ENCODE results near the gene FETUB.
A peak's percentile ranks its signal among the peaks of the same experiment; 100 is the strongest.
"Not testable (repeated sequence)": the region's sequence is repeated elsewhere in the genome, so short reads cannot be mapped to it uniquely, and the experiment has no call there.

FETUB gene

DNA sequence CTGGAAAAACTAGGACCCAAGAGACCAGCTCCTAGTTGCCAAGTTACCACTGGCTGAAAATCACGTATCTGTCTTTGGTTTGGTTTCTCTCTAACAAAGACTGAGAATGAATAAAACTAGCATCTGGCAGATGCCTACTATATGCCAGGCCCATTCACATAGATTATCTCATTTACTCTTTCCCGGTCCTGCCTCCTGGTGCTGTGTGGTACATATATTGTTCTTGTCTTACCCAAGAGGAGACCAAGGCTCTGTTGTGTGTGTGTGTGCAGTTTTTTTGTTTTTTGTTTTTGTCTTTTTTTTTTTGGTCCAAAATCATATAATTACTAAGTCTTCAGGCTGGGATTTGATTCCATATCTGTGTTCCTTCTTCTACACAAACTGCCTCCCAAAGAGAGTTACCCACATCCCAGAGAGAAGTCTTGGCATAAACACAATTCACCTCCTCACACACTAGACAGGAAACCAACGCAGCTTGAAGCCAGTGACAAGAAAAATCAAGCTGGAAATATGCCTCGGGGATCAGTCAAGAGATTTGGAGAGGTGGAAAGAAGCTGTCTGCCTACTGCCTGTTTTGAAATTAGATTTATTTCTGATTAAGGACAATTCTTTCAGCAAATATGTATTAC, 26.4 kb upstream of the FETUB start:
- FAIRE-seq: no peak

DNA sequence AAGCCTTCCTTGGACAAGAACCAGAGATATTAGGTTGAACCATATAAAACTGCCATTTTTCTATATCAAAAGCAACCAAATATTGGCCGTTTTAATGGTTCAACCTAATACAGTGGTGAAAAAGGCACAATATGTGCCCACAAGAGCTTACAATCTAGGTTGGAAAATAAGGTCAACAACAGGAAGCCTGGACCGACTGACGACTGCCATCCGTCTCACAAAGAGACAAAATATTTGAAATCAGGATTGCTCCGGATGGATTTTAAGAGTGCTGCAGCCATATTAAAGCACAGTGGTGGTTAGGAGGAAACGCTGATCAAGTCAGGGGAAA, 26.0 kb upstream of the FETUB start:
- FAIRE-seq: no peak

DNA sequence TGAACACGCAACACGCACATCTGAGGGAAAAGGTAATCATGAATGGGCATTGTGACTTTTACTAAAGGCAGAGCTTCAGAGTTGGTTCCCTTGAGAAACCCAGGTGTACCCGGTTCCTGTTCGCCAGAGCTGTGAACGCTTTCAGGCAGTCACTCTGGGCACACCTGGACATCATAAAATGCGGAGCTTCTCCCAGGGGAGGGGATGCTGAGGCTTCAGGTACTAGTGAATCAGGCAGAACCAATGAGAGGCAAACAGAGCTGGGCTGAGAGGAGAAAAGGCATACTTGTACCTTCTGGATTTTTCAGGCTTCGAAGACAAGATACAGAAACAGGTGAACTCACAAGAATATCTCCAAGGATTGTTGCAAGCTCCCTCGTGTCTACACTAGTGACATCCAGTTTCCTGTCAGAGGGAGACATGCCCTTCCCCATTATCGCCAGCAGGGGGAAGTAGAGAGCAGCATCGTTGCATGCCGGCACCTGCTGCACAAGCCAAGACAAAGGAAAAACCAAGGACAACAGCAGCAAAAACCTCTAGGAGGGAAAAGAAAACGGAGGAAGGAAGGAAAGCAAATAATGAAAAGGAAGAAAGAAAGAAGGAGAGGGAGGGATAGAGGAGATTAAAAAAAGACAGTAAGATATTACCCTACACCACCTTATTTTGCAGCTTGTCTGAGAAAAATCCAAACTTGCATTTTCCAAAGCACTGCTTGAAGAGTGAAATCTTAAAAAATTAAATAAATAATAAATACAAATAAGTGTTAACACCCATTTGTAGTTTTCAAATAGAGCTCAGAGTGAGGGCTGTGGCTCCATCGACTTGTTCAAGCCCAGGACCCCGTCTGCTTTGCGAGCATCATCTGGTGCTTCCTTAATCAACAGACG, 25.4 kb upstream of the FETUB start:
- peak; percentile 83 for FAIRE-seq

DNA sequence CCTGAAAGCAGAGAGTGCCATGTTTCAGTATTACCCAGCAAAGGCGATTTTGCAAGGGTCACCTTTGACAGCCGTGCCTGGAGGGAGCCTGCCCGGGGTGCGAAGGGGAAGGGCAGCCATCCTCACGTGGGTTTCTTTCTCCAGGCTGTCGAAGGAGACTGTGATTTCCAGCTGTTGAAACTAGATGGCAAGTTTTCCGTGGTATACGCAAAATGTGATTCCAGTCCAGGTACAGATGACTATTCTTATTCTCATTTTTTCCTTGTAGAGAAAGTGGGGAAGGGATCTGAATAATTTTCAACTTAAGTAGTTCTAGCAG, 23.9 kb upstream of the FETUB start:
- FAIRE-seq: no peak

DNA sequence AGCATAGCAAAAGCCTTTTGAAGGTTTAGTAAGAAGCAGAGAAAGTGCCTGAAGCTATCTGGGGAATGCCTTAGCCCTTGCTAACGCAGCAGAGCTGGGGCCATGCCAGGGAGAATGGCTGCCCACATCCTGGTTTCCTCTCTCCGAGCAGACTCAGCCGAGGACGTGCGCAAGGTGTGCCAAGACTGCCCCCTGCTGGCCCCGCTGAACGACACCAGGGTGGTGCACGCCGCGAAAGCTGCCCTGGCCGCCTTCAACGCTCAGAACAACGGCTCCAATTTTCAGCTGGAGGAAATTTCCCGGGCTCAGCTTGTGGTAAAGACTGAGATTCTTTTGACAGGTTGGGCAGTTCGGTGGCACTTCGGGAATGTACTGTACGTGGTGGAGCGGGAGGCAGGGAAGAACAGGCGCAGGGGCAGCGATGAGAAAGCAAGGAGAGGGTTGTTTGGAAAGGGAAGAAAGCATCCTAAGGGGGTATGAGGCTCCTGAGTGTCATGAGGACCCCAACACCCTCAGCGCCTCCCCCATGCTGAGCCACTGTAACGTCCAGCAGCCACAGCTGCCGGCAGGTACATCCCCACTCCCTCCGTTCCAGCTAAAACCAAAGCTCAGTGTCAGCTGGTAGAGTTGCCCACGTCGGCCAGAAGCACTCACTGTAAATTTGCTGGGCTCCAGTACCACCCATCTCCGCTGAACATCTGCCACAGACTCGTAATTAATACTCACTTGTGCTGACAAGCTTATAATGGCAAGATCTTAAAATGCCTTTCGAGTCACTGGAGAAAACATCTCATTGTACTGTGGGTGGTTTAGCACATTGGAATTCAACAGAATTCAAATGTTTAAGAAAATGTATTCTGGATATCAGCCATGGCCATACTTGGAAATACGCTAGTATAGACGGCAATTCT, 22.9 kb upstream of the FETUB start:
- FAIRE-seq: peak; percentile 57

DNA sequence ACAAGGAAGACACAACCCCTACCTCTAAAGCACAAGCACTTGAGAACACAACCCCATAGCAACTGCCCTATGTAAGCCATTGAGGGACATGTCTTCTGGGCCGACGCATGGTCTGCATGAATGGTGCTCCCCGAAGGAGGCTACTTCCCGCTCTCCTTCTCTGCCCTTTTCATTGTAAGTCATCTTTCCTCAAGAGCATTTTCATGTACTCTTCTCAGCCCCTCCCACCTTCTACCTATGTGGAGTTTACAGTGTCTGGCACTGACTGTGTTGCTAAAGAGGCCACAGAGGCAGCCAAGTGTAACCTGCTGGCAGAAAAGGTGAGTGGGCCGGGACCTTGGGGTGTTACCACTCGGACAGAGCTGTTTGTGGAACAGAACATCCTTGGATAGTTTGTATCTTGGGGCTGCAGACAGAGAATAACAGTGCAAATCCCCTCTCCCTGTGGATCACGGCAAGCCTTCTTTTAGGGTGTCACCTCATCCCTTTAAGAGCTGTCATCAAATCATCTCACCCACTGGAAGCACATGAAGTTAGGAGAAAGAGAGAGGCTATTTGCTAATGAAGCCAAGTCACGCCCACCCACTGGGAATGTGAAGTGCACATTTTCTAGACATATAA, 21.8 kb upstream of the FETUB start:
- no peak for FAIRE-seq

DNA sequence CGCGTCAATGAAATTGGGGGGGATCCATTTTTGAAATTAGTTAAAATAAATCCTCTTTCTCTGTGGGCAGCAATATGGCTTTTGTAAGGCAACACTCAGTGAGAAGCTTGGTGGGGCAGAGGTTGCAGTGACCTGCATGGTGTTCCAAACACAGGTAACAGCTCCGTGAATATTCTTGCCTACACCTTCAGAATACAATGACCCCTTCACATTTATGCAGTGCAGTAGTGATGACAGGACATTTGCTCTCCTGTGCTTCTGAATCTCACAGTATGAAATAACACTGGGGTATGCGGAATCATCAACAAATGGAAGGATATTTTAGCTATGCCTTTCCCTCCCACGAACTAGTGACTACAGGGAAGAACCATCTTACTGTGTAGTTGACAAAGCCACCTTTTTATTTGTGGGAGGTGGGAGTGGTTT, 20.4 kb upstream of the FETUB start:
- no peak for FAIRE-seq

DNA sequence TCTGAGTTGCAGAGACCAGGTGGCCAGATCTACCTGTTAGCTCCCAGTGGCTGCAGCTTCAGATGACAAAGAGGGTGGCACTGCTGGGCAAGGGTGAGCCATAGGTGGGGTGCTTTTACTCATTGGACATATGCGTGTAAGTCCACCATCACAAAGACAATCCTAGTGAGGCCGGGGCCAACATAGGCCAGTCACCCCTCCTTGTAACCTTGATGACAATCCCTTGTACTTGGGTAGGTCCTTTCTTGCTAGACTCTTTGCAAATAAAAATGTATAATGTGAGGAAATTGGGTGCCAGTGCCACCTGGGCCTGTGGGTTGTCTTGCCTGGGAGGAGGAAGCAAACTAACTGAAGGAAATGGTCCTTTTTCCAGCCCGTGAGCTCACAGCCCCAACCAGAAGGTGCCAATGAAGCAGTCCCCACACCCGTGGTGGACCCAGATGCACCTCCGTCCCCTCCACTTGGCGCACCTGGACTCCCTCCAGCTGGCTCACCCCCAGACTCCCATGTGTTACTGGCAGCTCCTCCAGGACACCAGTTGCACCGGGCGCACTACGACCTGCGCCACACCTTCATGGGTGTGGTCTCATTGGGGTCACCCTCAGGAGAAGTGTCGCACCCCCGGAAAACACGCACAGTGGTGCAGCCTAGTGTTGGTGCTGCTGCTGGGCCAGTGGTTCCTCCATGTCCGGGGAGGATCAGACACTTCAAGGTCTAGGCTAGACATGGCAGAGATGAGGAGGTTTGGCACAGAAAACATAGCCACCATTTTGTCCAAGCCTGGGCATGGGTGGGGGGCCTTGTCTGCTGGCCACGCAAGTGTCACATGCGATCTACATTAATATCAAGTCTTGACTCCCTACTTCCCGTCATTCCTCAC, 19.7 kb upstream of the FETUB start:
- FAIRE-seq: no peak

DNA sequence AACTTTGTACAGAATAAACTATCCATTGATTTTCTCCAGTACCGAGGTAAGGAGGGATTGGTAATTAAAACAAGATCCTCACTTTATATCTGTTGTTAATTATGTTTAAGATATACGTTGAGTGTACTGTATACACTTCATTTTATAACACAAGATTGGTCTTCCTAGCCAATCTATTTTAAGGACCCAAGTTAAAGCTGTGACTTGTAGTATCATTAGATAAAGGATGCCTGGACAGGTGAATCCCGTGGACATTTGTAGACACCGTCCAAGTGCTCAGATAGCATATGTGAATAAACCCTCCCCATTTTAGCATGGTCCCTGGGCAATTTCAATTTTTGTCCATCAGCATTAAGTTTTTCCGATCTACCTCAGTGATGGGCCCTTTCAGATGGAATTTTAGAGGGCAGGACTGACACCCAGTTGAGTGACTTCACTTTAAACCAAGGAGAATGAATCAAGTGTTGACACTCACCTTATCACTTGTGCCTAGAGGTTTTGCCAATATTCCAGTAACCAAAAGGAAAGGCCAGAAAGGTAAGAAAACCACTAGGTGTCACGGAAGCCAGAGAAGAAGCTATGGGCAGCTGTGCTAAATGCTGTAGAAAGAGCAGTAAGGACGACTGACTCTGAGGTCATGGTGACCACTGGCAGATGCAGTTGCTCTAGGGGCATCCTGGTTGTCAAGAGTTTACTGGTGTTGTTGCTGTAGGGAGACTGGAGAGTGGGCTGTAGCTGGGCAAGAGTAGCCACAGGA, 18.1 kb upstream of the FETUB start:
- no peak for FAIRE-seq

DNA sequence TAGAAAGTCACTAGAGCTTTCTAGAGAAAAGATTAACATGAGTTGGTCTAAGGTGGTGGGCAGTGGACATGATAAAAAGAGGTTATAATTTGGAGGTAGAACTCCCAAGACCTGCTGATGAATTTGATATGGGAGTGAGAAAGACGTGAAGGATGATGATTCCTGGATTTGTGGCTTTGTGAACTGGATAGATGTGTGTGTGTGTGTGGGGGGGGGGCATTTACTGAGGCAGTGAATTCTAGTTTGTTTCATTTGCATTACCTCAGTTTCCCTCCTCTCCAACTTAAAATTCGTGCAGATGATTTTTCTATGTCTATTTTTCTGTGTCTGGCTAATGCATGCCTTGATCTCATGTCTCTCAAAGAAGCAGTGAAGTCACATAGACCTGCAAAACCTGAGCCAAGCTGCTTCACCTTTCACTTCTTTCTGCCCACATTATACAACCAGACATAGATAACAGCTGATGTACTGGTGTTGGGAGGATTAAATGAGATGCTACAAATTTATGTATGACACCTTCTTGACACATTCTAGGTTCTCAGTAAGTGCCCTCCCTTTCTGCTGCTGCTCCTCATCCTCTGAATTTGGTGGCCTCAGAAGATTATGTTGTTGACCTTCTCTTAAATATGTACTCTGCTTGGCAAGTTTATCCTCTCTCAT, 17.4 kb upstream of the FETUB start:
- no peak for FAIRE-seq

DNA sequence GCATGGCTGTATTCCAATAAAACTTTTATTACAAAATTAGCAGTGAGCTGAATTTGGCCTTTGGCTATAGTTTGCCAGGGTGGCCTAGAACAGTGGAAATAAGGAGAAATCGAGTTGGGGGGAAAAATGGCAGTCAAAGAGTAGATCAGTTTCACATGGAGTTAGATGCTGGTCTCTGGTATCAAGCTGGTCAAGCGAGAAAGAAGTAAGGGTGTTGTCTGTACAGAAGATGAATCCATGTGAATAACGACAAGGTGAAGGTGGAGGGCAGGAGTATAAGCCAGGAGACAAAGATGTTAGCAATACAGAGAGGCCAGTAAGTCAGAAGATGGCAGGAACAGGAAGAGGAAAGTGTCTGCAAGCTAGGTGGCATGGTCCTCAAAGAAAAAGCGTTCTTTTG, 15.6 kb upstream of the FETUB start:
- no peak for FAIRE-seq

DNA sequence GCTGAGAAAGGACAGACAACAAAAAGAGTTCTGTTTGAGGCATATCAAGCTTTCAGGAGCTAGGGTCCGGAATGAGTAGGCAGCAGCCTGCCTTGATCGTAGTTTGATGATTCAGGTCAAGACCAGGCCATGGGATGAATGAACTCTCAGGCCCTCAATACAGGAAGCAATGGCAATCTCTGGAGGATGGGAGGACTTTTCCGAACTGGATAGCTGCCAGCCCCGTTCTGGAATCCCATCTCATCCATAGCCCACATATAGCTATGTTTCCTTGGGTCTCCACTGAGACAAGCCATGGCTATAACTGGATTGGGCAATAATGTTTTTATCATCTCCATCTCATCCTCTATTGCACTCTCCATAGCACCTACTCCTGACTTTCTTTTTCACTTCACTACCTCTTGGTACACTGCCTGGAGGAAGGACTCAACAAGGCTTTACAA, 14.6 kb upstream of the FETUB start:
- FAIRE-seq: no peak

DNA sequence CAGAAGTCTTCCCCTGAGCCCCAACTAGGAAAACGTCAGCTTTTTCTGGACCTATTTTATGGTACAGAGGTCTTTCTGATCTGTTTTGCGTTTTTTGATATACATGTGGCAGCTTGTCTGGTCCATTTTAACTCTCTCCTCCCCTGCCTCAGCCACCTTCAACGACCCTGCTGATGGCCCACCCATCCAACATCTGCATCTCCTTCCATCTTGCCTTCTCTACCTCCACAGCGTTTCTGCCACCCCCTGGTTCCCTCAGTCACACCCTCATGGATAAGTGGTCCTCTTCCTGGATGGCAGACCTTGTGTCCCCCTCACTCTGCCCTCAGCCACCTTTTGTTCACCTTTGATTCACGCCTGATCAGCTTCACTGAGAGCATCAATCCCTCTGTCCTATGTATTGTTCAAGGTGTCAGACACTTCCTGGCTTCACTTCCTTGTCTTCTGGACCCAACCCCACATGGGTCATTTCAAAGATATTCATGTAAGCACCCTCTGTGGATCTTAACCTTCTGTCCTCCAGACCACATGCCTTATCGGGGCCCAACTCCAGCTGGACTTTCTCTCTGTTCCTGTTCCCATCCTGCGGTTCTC, 13.8 kb upstream of the FETUB start:
- FAIRE-seq: no peak

DNA sequence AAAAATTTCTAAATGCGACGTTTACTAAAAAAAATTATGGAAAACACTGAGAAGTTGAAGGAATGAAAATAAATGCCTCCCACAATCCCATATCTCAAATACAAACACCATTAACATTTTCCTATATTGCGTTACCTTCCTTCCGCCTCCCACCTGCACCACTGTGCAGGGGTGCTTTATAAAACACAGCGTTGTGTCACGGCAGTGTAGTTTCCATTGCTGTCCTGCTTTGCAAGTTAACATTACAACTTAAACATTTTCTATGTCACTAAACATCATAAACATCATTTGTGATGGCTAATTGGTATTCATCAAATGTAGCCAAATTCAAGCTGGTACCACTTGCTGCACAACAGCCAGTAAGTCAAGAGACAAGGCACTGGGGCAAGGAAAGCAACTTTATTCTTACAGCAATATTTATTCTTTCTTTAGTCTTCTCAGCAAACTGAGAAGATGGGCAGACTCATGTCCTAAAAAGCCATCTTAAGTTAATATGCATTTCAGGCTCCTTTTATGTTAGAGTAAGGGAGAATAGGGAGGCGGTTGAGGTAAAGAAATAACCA, 12.3 kb upstream of the FETUB start:
- FAIRE-seq: no peak

DNA sequence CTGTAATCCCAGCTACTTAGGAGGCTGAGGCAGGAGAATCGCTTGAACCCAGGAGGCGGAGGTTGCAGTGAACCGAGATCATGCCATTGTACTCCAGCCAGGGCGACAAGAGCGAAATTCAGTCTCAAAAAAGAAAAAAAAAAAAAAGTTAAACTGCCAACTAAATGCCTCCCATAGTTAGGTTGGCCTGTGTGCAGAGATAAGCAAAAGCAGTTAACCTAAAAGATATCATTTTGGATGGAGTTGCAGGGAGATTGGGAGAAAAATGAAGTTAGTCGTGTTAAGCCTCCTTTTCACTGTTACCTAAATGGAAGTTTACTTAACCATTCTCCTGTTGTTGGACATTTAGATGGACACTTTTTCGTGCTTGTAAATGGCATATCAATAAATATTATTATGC, 11.4 kb upstream of the FETUB start:
- FAIRE-seq: no peak

DNA sequence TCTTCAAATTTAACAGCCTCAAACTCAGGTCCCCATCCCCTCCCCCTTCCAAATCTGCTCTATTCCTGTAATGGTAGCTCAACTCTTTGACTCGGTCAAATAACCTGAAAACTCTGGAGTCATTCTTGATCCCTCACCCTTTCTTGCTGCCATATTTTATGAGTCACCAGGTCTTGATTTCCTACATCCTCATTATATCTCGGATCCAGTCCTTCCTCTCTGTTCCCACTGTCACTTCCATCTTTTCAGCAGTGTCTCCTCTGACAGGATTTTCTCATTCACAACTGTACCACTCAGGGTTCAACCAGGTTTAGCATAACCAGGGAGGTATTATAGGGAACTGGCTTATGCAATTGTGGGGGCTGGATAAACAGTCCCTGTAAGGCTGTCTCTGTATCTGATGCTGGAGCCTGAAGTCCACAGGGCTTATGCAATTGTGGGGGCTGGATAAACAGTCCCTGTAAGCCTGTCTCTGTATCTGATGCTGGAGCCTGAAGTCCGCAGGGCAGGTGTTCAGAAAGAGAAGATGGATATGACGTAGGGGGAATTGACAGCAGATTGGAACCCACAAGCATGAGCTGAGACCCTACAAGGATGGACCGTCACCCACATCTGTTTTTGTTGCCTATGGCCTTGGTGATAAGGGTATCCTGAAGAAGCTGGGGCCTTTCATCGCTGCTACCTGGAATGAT, 9.1 kb upstream of the FETUB start:
- no peak for FAIRE-seq

DNA sequence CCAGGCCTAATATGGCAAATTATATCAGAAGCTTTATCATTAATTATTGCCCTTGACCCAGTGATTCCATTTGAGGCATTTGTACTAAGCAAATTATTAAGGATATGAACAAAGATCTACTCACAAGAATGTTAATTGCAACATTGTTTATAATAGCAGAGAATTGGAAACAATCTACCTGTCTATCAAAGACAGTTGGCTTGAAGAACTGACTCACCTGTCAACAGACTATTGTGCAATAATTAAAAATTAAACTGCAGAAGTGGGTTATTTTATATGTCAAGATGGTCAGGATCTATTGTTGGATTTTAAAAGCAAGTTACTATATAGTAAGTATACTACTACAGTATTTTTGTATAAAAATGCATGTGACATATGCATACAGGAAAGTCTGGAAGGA, 6.7 kb upstream of the FETUB start:
- no peak for FAIRE-seq

DNA sequence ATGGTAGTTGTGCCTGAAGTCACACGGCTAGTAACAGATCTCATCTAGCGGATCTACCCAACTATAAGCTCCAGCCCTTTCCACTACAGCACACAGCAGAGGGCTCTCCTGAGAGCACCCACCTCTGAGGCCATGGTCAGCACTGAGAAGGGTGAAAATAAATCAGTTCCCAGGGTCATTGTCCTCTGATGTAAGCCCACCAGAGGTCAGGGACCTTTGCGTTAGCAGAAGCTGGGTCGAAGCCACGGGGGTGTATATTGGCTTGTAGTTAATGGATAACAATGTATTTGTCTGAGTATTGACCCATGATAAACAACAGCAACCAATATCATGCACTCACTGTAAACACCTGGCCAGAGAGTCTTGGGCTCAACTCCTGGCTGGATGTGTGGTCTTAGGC, 6.0 kb upstream of the FETUB start:
- not testable (repeated sequence) for FAIRE-seq

DNA sequence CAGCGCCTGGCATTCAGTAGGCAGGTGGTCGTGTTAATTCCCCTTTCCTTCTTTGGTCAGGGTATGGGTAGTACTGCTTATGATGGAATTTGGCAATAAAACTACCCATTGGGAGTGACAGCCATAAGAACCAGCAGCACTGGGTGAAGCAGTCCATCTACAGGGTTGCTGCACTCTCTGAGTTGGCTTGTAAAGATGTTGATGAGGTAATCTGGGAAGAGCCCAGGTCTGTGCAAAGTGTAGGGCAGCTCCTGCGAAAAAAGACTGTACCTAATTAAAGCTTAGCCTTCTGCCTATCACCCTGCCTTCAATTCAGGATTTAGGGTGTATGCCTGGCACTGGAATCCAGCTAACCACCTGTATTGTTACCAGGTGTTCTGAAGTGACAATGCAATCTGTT, 4.7 kb upstream of the FETUB start:
- no peak for FAIRE-seq

DNA sequence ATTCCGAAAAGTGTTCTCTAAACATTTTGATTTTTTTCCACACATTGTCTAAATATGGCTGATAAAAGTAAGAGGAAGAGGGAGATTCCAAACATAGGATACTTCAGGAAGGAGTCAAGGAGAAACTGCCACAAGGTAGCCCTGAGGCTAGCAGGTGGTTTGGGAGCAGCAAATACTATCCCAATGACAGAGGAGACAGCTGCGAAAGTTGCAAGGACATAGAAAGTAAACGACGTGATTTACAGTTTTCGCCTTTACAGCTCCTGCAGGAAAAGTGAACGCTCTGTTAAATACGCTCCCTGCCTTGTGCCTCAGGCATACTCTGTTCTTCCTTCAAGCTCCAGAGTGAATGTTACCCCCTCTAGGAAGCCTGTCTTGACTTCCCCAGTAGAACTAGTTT, 3.7 kb upstream of the FETUB start:
- FAIRE-seq: no peak
